Esophagus squamous epithelium (tissue), 4 donors: ENCODE measurements around the gene ST3GAL4.

Experiments
- CTCF ChIP-seq, 6 experiments: fragments of 450-650 bp in 4 of 6; fragments of 200-600 bp in 2 of 6; sonication (generic) in 2 of 6; IDR thresholded peaks; one replicate each; pipeline ENCODE4 v1.5.1; 2016 to 2019; ENCODE audit warnings: antibody characterized with exemption in 6 of 6, mild to moderate bottlenecking in 4 of 6, moderate library complexity in 4 of 6
- POLR2A ChIP-seq, 4 donors: fragments of 450-650 bp; IDR thresholded peaks; one replicate each; pipeline ENCODE4 v1.6.1; 2017; ENCODE audit warnings: antibody characterized with exemption in 4 of 4, mild to moderate bottlenecking in 4 of 4, moderate library complexity in 3 of 4

GRCh38 chr11:126358763-126359160 lies 3.3 kb downstream of the ST3GAL4 start:
- TF ChIP-seq CTCF (IDR thresholded peaks at IDR 0.05), result no peak
- TF ChIP-seq POLR2A (IDR thresholded peaks at IDR 0.05), result no peak
